Activated T-helper 1 cell treated with anti-CD3 and anti-CD28 coated beads, Interleukin-12 subunit alpha, Interleukin-12 subunit beta, Interleukin-2, Interleukin-4 antibody, amounts not matched to agents 30 ng/mL and 10 ng/mL and 1 ng/mL, durations not matched to agents 14 hours and 24 hours and 36 hours (primary cell): ENCODE data around the gene ZBTB24. TPM values are rescaled to one million over a fixed set of nuclear protein-coding genes. Genes with fewer than 3 reads are reported as not detected.
"Not testable (repeated sequence)": the region's sequence is repeated elsewhere in the genome, so short reads cannot be mapped to it uniquely, and the experiment has no call there.

Experiments
- DNase-seq: peaks from one replicate; pipeline ENCODE4 v3.0.0; 2021; ENCODE audit warnings: low spot score
- H3K27ac Mint-ChIP-seq: one replicate; pipeline ENCODE4 v1.8.0; 2021; ENCODE audit warnings: mild to moderate bottlenecking, mixed read lengths
- H3K27me3 Mint-ChIP-seq: one replicate; pipeline ENCODE4 v1.8.0; 2022; ENCODE audit warnings: mild to moderate bottlenecking, moderate library complexity, mixed read lengths; ENCODE audit not compliant: insufficient read depth
- H3K36me3 Mint-ChIP-seq: one replicate; pipeline ENCODE4 v1.8.0; 2021; ENCODE audit warnings: low read depth, mixed read lengths
- H3K4me1 Mint-ChIP-seq: one replicate; pipeline ENCODE4 v1.8.0; 2021; ENCODE audit warnings: low read depth, mixed read lengths
- H3K4me3 Mint-ChIP-seq: one replicate; pipeline ENCODE4 v1.8.0; 2021; ENCODE audit warnings: mild to moderate bottlenecking, moderate library complexity, mixed read lengths
- H3K9me3 Mint-ChIP-seq: one replicate; pipeline ENCODE4 v1.8.0; 2021; ENCODE audit warnings: mixed read lengths
- intact Hi-C: fragments of 100-400 bp; cut with micrococcal nuclease; formaldehyde crosslinking; loops from one replicate; pipeline ENCODE4 v1.15.1; 2024
- total RNA-seq: library from RNA; stranded (reverse); gene quantifications from 2 replicates; pipeline ENCODE4 v1.2.3, GENCODE V29; 2022

ZBTB24 gene
- 19.5 and 20.8 TPM in 2 replicates for total RNA-seq

- intact Hi-C loops: loop anchor here (1.0 to 5.0 kb wide), 12 partner anchors 28 to 1661 kb away; partner anchors contain the start of genes AK9, CDC40, CEP57L1 and FIG4
- Mint-ChIP-seq H3K4me1 (peaks cover 47% of the 10 kb centered on the region), H3K27ac (peak within 1 kb of the TSS; percentile 92), H3K9me3 (no peaks in the 10 kb centered on the region), H3K36me3 (peaks cover 33% of the 10 kb centered on the region), H3K4me3 (peak within 1 kb of the TSS; percentile 98), H3K27me3 (peaks cover 1% of the 10 kb centered on the region)
- peak; percentile 87 for DNase-seq
Measured at GRCh38 chr6:109482905-109483734, at the start of gene ZBTB24. ZBTB24 (minus strand) TSS chr6:109483219; CDS start chr6:109482026, 1,193 bp downstream.

- intact Hi-C loops: no loop called here
- peaks cover 6% of the 10 kb centered on the region for H3K27me3 Mint-ChIP-seq
- no peaks in the 10 kb centered on the region for H3K36me3 Mint-ChIP-seq
- no peaks in the 10 kb centered on the region for H3K4me1 Mint-ChIP-seq
- H3K9me3 Mint-ChIP-seq: peaks cover 4% of the 10 kb centered on the region
- no peak for DNase-seq
- no peak overlapping the region for H3K4me3 Mint-ChIP-seq
- no peak overlapping the region for H3K27ac Mint-ChIP-seq
Measured at GRCh38 chr6:109531446-109531845, 48.4 kb upstream of the ZBTB24 start.

DNA sequence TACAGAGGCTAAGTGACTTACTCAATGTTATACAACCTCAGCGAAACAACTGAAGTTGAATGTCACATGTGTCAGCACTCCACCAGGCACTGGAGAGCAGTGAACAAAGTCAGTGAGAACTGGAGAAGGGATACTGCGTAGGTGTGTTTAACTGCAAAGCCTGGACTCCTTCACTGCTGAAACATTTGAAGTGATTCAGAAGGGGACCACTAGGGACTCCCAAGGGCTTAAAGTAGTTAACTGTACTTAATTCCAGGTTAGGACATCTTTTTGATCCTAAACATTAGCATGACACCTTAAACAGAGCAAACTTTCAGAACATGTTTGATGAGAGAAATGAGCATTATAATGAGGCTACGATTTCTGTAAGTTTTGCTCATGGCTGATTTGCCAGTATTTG is 45.0 kb upstream of the ZBTB24 start:
- no peaks in the 10 kb centered on the region for H3K4me1 Mint-ChIP-seq
- peaks cover 4% of the 10 kb centered on the region for H3K36me3 Mint-ChIP-seq
- peaks cover 5% of the 10 kb centered on the region for H3K27me3 Mint-ChIP-seq
- H3K4me3 Mint-ChIP-seq: no peak overlapping the region
- intact Hi-C loops: loop anchor here (1.0 to 5.0 kb wide), 5 partner anchors 163 to 862 kb away; partner anchors contain the start of genes AK9 and FIG4
- no peak for DNase-seq
- H3K27ac Mint-ChIP-seq: no peak overlapping the region
- peaks cover 7% of the 10 kb centered on the region for H3K9me3 Mint-ChIP-seq

GRCh38 chr6:109526905-109527628 is 44.0 kb upstream of the ZBTB24 start:
- peaks cover 7% of the 10 kb centered on the region for H3K9me3 Mint-ChIP-seq
- H3K4me1 Mint-ChIP-seq: no peaks in the 10 kb centered on the region
- no peak overlapping the region for H3K4me3 Mint-ChIP-seq
- H3K27ac Mint-ChIP-seq: no peak overlapping the region
- DNase-seq: peak; percentile 35
- H3K27me3 Mint-ChIP-seq: peaks cover 5% of the 10 kb centered on the region
- intact Hi-C loops: loop anchor here (1.0 to 5.0 kb wide), 6 partner anchors 164 to 863 kb away; partner anchors contain the start of genes AK9 and FIG4
- peaks cover 4% of the 10 kb centered on the region for H3K36me3 Mint-ChIP-seq

DNA sequence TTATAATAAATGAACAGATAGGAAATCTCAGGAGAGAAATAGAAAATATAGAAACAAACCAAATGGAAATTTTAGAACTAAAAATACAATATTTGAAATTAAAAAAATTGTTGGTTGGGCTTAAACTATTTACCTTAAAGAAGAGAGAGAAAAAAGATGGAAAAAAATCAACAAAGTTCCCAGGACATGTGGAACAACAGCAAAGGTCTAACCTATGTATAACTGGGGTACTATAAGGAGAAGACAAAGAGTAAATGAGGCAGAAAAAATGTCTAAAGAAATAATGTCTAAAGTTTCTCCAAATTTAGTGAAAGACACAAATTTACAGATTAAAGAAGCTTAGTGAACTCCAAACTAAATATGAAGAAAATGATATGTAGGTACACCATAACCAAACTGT is 41.1 kb upstream of the ZBTB24 start:
- no peak overlapping the region for H3K4me3 Mint-ChIP-seq
- H3K27ac Mint-ChIP-seq: no peak overlapping the region
- intact Hi-C loops: no loop called here
- H3K4me1 Mint-ChIP-seq: no peaks in the 10 kb centered on the region
- DNase-seq: no peak
- peaks cover 4% of the 10 kb centered on the region for H3K36me3 Mint-ChIP-seq
- H3K9me3 Mint-ChIP-seq: peaks cover 7% of the 10 kb centered on the region
- peaks cover 5% of the 10 kb centered on the region for H3K27me3 Mint-ChIP-seq

DNA sequence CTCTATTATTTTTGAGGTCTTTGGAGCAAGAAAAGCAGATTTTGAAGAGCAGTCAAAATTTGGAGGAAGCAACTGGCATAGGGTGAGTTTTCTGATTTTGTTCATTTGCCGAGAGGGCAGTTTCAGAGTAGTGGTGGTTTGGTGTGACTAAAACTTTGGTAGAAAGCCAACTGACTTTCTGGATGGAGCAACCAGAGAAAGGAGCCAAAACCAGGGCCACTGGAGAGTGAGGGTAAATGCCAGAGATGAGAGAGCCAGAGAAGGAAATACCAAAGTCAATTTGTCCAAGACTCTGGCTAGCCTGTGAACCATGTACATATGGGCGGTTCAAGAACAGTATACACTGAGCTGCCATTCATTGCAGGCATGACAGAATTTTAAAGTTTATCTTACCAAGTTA is 40.5 kb upstream of the ZBTB24 start:
- intact Hi-C loops: no loop called here
- Mint-ChIP-seq H3K27me3 (peaks cover 5% of the 10 kb centered on the region), H3K9me3 (peaks cover 7% of the 10 kb centered on the region), H3K4me1 (no peaks in the 10 kb centered on the region), H3K4me3 (no peak overlapping the region), H3K36me3 (peaks cover 4% of the 10 kb centered on the region), H3K27ac (no peak overlapping the region)
- DNase-seq: no peak

DNA sequence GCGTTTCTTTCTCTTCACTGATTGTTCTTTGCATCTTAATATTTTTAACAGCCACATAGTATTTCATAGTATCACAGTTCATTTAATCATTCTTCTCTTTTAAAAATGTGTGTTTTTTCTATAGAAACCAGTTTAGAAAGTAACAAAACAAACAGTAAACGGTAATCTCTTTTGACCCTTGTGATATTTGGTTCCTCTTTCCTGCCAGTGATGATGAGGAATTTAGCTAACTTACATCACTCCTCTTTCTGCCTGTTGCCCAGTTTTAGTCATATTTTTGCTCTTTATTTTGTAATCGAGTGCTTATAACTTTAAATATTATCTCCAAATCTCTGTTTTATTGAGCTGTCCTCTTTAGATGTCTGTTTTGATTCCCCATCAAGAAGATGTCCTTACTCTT is 38.1 kb upstream of the ZBTB24 start:
- Mint-ChIP-seq H3K27me3 (peaks cover 3% of the 10 kb centered on the region), H3K36me3 (peaks cover 4% of the 10 kb centered on the region), H3K9me3 (peaks cover 7% of the 10 kb centered on the region), H3K4me3 (no peak overlapping the region), H3K27ac (no peak overlapping the region), H3K4me1 (peaks cover 11% of the 10 kb centered on the region)
- intact Hi-C loops: no loop called here
- DNase-seq: no peak

- intact Hi-C loops: loop anchor here (5.0 kb wide), 1 partner anchor 37 kb away; the partner anchor contains the start of gene ZBTB24
- not testable (repeated sequence) for H3K4me3 Mint-ChIP-seq, DNase-seq, H3K27me3 Mint-ChIP-seq, H3K36me3 Mint-ChIP-seq, H3K9me3 Mint-ChIP-seq, H3K27ac Mint-ChIP-seq
- peaks cover 25% of the 10 kb centered on the region for H3K4me1 Mint-ChIP-seq
Measured at GRCh38 chr6:109519647-109520046, 36.6 kb upstream of the ZBTB24 start.

GRCh38 chr6:109516929-109517328 is 33.9 kb upstream of the ZBTB24 start:
- Mint-ChIP-seq H3K27me3 (no peaks in the 10 kb centered on the region), H3K4me1 (peaks cover 26% of the 10 kb centered on the region), H3K36me3 (peaks cover 1% of the 10 kb centered on the region), H3K27ac (no peak overlapping the region), H3K4me3 (peak overlapping the region; percentile 38), H3K9me3 (no peaks in the 10 kb centered on the region)
- no peak for DNase-seq
- intact Hi-C loops: loop anchor here (5.0 kb wide), 1 partner anchor 35 kb away; the partner anchor contains the start of gene ZBTB24

GRCh38 chr6:109515781-109516409 is 32.9 kb upstream of the ZBTB24 start:
- DNase-seq: no peak
- no peaks in the 10 kb centered on the region for H3K9me3 Mint-ChIP-seq
- H3K36me3 Mint-ChIP-seq: peaks cover 1% of the 10 kb centered on the region
- H3K27ac Mint-ChIP-seq: no peak overlapping the region
- peak overlapping the region; percentile 43 for H3K4me3 Mint-ChIP-seq
- H3K27me3 Mint-ChIP-seq: no peaks in the 10 kb centered on the region
- intact Hi-C loops: loop anchor here (5.0 kb wide), 1 partner anchor 34 kb away; the partner anchor contains the start of gene ZBTB24
- H3K4me1 Mint-ChIP-seq: peaks cover 26% of the 10 kb centered on the region

GRCh38 chr6:109514946-109515345 is 31.9 kb upstream of the ZBTB24 start:
- DNase-seq: no peak
- Mint-ChIP-seq H3K4me1 (peaks cover 26% of the 10 kb centered on the region), H3K27ac (peak overlapping the region; percentile 46), H3K4me3 (peak overlapping the region; percentile 13), H3K9me3 (no peaks in the 10 kb centered on the region), H3K27me3 (peaks cover 2% of the 10 kb centered on the region), H3K36me3 (peaks cover 1% of the 10 kb centered on the region)
- intact Hi-C loops: loop anchor here (5.0 kb wide), 1 partner anchor 33 kb away; the partner anchor contains the start of gene ZBTB24

DNA sequence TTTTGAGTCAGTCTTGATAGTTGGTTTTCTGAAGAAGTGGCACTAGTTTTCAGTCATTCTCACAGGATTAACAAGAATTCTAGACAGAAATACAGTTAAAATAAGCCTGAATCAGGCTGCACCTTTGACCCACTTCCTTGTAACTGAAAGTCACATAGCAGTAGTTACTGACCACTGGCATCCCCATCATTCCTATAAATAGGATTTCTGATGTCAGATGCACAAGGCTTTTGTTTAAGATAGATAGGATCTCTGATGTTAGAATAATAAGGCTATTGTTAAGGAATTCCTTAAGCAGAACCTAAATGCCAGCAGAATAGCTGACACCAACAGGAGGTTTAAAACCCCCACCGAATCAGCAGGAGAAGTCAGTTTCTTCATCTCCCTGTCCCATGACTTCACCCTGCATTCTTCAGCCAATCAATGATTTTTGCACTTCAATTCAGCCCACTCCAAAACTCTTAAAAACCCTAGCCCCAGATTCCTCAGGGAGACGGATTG is 30.6 kb upstream of the ZBTB24 start:
- intact Hi-C loops: no loop called here
- Mint-ChIP-seq H3K27me3 (peaks cover 2% of the 10 kb centered on the region), H3K4me1 (peaks cover 26% of the 10 kb centered on the region), H3K9me3 (no peaks in the 10 kb centered on the region), H3K36me3 (peaks cover 1% of the 10 kb centered on the region), H3K27ac (no peak overlapping the region), H3K4me3 (no peak overlapping the region)
- no peak for DNase-seq
